HG02938 (cell line): ENCODE measurements around the gene RNF217.
A peak's percentile ranks its signal among the peaks of the same experiment; 100 is the strongest.

Experiments
- ATAC-seq: cut with Tn5 transposase; IDR thresholded peaks from one replicate; pipeline ENCODE4 v1.9.1; 2021; ENCODE audit warnings: mild to moderate bottlenecking, moderate library complexity; ENCODE audit not compliant: unreplicated experiment

Gene RNF217

GRCh38 chr6:125095580-125096301, 133.5 kb downstream of the RNF217 start:
- no peak for ATAC-seq

DNA sequence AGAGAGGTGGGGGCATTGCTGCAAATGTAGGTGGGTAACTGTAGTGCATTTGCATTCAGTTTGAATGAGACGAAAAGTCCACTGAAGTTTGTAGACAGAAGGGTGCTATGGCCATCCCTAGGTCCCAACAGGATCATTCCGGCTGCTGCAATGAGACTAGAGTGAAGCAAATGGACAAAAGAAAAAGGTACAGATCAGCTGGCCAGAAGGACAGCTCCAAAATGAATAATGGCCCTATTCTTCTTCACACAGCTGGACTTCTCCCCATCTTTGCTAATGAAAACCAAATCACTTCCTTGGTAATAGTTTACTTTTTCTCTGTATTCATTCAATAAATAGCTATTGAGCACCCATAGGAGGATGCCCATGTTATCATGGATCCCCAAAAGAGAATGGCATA, 134.9 kb downstream of the RNF217 start:
- no peak for ATAC-seq

- no peak for ATAC-seq
These were observed 136.0 kb downstream of the RNF217 start for GRCh38 chr6:125098253-125098652.

DNA sequence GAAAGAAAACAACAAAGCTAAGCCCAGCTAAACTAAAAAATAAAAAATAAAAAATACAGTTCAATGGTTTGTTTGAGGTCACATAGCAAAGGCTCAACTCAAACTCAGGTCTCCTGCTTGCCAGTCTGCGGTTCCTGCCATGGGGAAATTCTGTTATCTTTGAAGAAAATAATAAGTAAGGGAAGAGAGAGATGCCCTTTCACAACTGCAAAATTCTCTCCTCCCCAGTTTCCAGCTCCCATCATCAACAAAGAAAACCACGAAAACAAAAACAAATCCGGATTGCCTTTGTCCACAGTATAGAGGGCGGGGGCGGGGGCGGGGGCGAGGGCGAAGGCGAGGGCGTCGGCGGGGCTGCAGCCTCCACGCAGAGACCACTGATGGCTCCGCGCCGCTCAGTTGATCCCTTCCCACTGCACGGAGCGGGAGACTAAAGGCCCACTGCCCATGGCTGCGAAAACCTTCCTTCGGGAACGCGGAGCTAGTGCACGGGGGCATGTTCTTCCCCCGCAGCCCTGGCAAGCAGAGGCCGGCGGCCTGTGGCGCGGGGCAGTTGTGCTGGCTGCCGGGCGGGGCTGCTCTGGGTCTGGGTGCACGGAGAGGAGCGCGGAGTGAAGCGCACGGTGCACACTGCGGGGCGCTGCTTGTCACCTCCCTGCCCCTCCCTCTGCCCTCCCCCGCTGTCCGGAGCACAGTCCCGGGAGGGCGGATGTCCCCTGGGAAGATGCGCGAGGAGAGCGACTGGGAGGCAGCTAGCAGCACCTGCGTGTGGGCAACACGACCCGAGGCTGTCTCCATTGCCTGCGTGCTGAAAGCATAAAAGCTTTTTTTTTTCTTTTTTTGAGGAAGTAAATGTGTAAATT, 137.2 kb downstream of the RNF217 start:
- ATAC-seq = no peak

GRCh38 chr6:125100074-125100652, 137.9 kb downstream of the RNF217 start:
- ATAC-seq = no peak

DNA sequence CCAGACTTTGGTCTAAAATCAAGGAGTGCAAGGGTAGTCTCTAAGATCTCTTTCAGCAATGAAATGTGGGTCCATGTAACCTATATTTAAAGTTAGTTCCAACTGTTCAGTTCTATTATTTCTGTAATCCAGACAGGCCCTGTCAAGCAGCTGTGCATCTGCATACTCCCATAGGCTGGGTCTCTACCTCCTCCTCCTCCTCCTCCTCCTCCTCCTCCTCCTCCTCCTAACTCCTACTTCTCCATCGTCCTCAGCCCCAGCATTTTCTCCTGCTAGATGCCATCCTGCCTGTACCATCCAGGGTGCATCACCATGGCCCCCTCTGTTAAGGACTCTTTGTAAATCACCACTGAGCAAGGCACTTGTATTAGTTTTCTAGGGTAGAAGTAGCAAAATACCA, 138.9 kb downstream of the RNF217 start:
- ATAC-seq = no peak

DNA sequence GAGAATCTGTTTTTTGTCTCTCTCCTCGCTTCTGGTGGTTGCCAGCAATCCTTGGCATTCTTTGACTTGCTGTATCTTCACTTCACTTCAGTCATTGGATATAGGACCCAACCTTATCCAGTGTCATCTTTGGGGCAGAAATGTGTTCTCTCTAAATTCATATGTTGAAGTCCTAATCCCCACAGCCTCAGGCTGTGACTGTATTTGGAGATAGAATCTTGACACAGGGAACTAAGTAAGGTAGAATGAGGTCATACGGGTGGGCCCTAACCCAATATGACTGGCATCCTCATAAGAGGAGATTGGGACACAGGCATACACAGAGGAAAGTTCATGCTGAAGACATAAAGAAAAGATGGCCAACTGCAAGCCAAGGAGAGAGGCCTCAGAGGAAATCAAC, 139.4 kb downstream of the RNF217 start:
- ATAC-seq = no peak

DNA sequence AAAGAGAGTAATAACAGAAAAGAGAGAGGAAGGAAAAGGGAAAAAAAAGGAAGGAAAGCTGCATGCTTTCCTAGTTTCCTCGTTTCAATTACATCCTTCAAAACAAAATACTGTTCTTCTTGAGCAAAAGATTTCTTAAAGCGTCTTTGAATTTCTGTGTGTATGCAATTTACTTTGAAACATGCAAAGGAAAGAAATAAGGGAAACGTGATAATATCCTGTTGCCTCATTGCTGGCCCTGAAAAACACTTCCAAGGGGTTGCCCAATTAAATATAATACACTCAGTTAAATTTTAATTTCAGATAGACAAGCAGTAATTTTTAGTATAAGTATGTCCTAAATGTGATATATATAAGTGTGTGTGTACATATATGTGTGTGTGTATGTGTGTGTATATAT, 140.2 kb downstream of the RNF217 start:
- no peak for ATAC-seq

- no peak for ATAC-seq
These were observed 140.7 kb downstream of the RNF217 start for GRCh38 chr6:125102891-125103290.

DNA sequence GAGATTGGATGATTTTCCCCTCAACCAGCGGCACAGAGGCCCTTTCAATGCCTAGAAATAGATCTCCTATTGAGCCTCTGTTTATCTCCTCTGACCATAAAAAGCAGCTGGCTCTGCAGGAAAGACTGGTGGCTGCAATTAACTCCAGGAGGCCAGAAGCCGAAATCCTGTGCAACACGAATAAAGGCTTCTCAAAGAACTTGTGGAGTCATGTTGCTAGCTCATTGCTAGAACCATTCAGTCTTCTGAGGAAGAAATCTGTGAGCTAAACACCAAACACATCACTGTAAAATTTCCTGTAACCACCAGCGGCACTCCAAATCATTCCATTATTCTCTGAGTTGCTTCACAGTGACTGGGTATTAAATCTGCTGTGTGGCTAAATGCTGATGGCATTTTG, 142.2 kb downstream of the RNF217 start:
- ATAC-seq = no peak

- no peak for ATAC-seq
These were observed 144.8 kb downstream of the RNF217 start for GRCh38 chr6:125107048-125107447.

- no peak for ATAC-seq
These were observed 145.7 kb downstream of the RNF217 start for GRCh38 chr6:125107896-125108295.

DNA sequence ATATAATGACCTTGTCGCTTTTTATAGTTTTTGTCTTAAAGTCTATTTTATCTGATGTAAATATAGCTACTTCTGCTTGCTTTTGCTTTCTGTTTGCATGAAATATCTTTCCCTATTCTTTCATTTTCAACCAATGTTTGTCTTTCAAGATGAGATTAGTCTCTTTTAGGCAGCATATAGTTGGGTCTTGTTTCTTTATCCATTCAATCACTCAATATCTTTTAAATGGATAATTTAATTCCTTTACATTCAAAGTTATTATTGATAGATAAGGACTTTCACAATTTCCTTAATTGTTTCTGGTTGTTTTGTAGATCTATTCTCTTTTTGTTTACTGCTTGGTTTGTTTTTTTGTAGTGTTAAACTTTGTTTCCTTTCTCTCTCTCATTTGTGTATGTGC, 147.8 kb downstream of the RNF217 start:
- no peak for ATAC-seq

- no peak for ATAC-seq
These were observed 149.2 kb downstream of the RNF217 start for GRCh38 chr6:125111219-125111983.

GRCh38 chr6:125112934-125113333, 150.7 kb downstream of the RNF217 start:
- ATAC-seq = no peak

DNA sequence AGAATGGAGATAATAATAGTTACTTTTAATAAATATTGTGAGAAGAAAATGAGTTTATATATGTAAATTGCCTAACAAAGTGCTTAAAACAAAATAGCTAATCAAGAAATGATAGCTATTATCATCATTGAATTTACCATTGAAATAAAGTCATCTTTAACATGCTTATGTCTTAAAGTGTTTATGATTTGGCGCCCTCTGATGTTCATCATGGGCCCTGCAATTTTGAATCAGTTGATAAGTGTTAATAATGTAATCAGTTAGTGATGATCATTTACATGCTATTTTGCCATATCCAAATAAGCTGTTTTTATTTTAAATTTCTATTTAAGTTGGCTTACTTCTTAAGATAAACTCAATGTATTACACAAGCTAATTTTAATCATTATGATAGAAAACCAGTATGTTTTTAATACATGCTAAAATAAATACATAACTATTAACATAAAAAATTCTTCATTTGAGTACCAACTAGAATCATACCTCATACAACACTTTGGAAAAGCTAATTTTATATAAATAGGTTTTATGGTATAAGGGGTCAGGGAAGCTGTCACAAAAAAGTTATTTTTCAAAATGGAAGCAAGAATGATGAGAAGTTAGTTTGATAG, 152.1 kb downstream of the RNF217 start:
- peak; percentile 58 for ATAC-seq

- no peak for ATAC-seq
These were observed 153.9 kb downstream of the RNF217 start for GRCh38 chr6:125116170-125116569.

GRCh38 chr6:125116710-125117109, 154.5 kb downstream of the RNF217 start:
- ATAC-seq = no peak

DNA sequence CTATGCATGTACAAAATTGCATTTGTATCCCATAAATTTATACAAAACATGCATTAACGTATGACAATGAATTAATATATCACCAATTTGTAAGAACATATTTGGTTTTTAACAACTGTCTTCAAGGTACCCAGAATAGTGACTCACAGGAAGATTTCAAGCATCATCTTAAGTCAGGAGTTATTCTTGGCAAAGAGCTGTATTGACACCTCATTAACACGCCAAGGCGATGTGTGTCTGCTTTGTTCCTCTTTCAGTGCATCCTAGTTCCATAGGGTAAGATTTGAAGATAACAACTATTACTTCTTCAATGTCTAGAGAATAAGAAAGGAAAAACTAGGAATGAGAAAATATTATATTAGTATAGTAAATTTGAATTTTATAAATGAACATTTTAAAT, 155.6 kb downstream of the RNF217 start:
- ATAC-seq = no peak

DNA sequence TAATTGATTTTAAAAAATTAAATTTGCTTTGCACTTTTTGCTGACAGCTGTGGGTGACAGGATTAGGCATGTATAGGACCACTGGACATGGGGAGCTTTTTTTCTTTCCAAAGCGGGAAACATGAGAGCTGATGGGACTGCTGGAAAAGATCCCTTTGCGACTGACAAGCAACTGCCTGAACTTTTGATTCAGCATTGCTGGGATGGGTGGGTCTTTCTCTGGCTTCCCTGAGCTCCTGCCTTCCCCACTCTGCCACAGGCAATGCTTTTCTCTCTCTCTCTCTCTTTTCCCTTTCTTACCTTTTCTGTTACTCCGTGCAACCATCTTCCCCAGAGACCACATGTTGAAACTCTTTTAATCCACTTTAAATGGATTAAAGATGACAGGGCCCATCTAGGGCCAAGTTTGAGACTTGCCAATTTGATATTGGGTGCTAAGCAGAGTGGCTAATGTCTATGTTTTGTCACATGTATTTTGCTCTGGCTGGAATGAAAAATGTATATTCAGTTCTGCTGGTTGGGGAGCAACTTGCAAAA, 157.9 kb downstream of the RNF217 start:
- ATAC-seq = no peak
